GM12878 (cell line): ENCODE data around the gene CLBA1. TPM values are rescaled to one million over a fixed set of nuclear protein-coding genes. Genes with fewer than 3 reads are reported as not detected.
A peak's percentile ranks its signal among the peaks of the same experiment; 100 is the strongest.

Experiments used
- ATAC-seq: fragments of 200-7000 bp; cut with Tn5 transposase; 3 replicates; pipeline ENCODE4 v1.9.1; 2020; ENCODE audit warnings: mild to moderate bottlenecking, moderate library complexity
- BruUV-seq: library from RNA; stranded (reverse); fragments of 400-500 nt; replicated peaks from 2 replicates; lab custom pipeline; 2021; lab: Mats Ljungman, UMichigan
- CTCF ChIA-PET: fragments of 300-600 bp; sonication (Branson Sonifier 250); formaldehyde crosslinking; extraction: SDS; loops from one replicate; lab custom pipeline; 2021; ENCODE audit warnings: inconsistent platforms; lab: Yijun Ruan, JAX
- POLR2A ChIA-PET: fragments of 350-600 bp; formaldehyde crosslinking; extraction: SDS; loops from one replicate; lab custom pipeline; 2021; ENCODE audit warnings: inconsistent platforms; lab: Charles Lee
- RAD21 ChIA-PET: fragments of 300-600 bp; sonication (Branson Sonifier 250); formaldehyde crosslinking; loops from one replicate; lab custom pipeline; 2023; ENCODE audit warnings: antibody characterized with exemption; ENCODE audit not compliant: unreplicated experiment; lab: Charles Lee
- SMC1A ChIA-PET: fragments of 300-600 bp; sonication (Branson Sonifier 250); formaldehyde crosslinking; loops from one replicate; lab custom pipeline; 2023; ENCODE audit not compliant: unreplicated experiment, uncharacterized antibody; lab: Charles Lee
- DNase-seq: peaks from one replicate; pipeline ENCODE4 v3.0.0-alpha.2; 2011; ENCODE audit warnings: low read depth, low spot score
- FAIRE-seq: peaks from 3 replicates; lab custom pipeline; 2011; peaks lifted over from hg19 to GRCh38; lab: Jason Lieb, UNC
- H2AFZ ChIP-seq: 2 replicates; pipeline ENCODE4 v1.6.0; 2011; ENCODE audit warnings: low read depth, low read length, control low read depth; ENCODE audit not compliant: control insufficient read depth
- H3K27ac ChIP-seq: 2 replicates; pipeline ENCODE4 v1.5.1; 2011; ENCODE audit warnings: control low read depth; ENCODE audit not compliant: control insufficient read depth, insufficient read depth
- H3K27me3 ChIP-seq, 2 experiments: replicated peaks in 1 of 2; 2 replicates each; pipeline versions ENCODE4 v1.6.0 to v1.6.1; 2011; ENCODE audit warnings: low read length in 1 of 2; ENCODE audit not compliant: control insufficient read depth in 2 of 2, insufficient read depth in 2 of 2
- H3K36me3 ChIP-seq, 2 experiments: 2 replicates each; pipeline ENCODE4 v1.5.1; 2011; ENCODE audit warnings: low read length in 1 of 2; ENCODE audit not compliant: control insufficient read depth in 2 of 2, insufficient read depth in 2 of 2
- H3K4me1 ChIP-seq: 2 replicates; pipeline ENCODE4 v1.6.1; 2011; ENCODE audit warnings: mild to moderate bottlenecking, low read length, moderate library complexity, mixed read lengths; ENCODE audit not compliant: control insufficient read depth, insufficient read depth
- H3K4me2 ChIP-seq: 2 replicates; pipeline ENCODE4 v1.6.0; 2011; ENCODE audit warnings: control low read depth; ENCODE audit not compliant: control insufficient read depth, insufficient read depth
- H3K4me3 ChIP-seq: fragments of 200-600 bp; sonication (generic); 2 replicates; pipeline ENCODE4 v1.5.1; 2016
- H3K79me2 ChIP-seq: 2 replicates; pipeline ENCODE4 v1.6.0; 2011; ENCODE audit warnings: low read length; ENCODE audit not compliant: control insufficient read depth, insufficient read depth
- H3K9ac ChIP-seq: 2 replicates; pipeline ENCODE4 v1.8.0; 2011; ENCODE audit warnings: low read length, control low read depth, mixed read lengths; ENCODE audit not compliant: control insufficient read depth, insufficient read depth
- H3K9me3 ChIP-seq: replicated peaks from 3 replicates; pipeline ENCODE4 v1.5.1; 2011; ENCODE audit warnings: mild to moderate bottlenecking, low read length; ENCODE audit not compliant: control insufficient read depth, insufficient read depth
- H4K20me1 ChIP-seq: 2 replicates; pipeline ENCODE4 v1.6.0; 2011; ENCODE audit not compliant: control insufficient read depth, insufficient read depth
- ATF7 ChIP-seq: fragments of 450-650 bp; IDR thresholded peaks from 2 replicates; pipeline ENCODE4 v1.6.1; 2016; ENCODE audit warnings: low read depth, mild to moderate bottlenecking
- DPF2 ChIP-seq: fragments of 450-650 bp; IDR thresholded peaks from 2 replicates; pipeline ENCODE4 v1.6.1; 2017; ENCODE audit warnings: mild to moderate bottlenecking
- EED ChIP-seq: sonication (generic); IDR thresholded peaks from 2 replicates; pipeline ENCODE4 v1.6.1; 2016; ENCODE audit warnings: antibody characterized with exemption, low read depth
- EGR1 ChIP-seq, 2 experiments: IDR thresholded peaks; 1 replicate in 1 of 2; 2 replicates in 1 of 2; pipeline ENCODE4 v1.6.1; 2011 to 2012; ENCODE audit warnings: low read depth in 2 of 2, low read length in 2 of 2, borderline replicate concordance in 1 of 2, mild to moderate bottlenecking in 1 of 2, moderate library complexity in 1 of 2
- ELK1 ChIP-seq: IDR thresholded peaks from 2 replicates; pipeline ENCODE4 v1.6.1; 2012; ENCODE audit warnings: low read depth, low read length, improper control_type of control experiment
- MTA3 ChIP-seq: IDR thresholded peaks from 2 replicates; pipeline ENCODE4 v1.6.1; 2012; ENCODE audit warnings: low read length, inconsistent platforms, borderline replicate concordance
- MXI1 ChIP-seq: fragments of 150-350 bp; IDR thresholded peaks from 2 replicates; pipeline ENCODE4 v1.6.1; 2011; ENCODE audit warnings: low read depth, mild to moderate bottlenecking, inconsistent platforms, low read length, improper control_type of control experiment
- PML ChIP-seq: IDR thresholded peaks from 2 replicates; pipeline ENCODE4 v1.6.1; 2012; ENCODE audit warnings: low read length, inconsistent platforms
- POLR2A ChIP-seq: IDR thresholded peaks from 2 replicates; pipeline ENCODE4 v1.6.1; 2011; ENCODE audit warnings: low read depth, mild to moderate bottlenecking, low read length
- RFX5 ChIP-seq: IDR thresholded peaks from 2 replicates; pipeline ENCODE4 v1.6.1; 2011; ENCODE audit warnings: low read depth, low read length, improper control_type of control experiment
- RUNX3 ChIP-seq: IDR thresholded peaks from 2 replicates; pipeline ENCODE4 v1.6.1; 2012; ENCODE audit warnings: low read length, inconsistent platforms
- WGBS: methylation state at CpG from one replicate; pipeline ENCODE4 v1.1.6; 2016; ENCODE audit warnings: low lambda C conversion rate; ENCODE audit not compliant: insufficient replicate concordance, insufficient coverage; ENCODE audit errors: missing lambda C conversion rate; 5-methylcytosine and 5-hydroxymethylcytosine counted together
- in situ Hi-C: fragments of 300-500 bp; cut with MboI; formaldehyde crosslinking; loops from 9 replicates; pipeline ENCODE4 v1.14.3; 2018; ENCODE audit warnings: mixed read lengths
- intact Hi-C: fragments of 100-400 bp; cut with micrococcal nuclease; formaldehyde crosslinking; loops from one replicate; pipeline ENCODE4 v1.14.2; 2022; ENCODE audit not compliant: unreplicated experiment
- polyA plus RNA-seq, 11 experiments: library from polyadenylated mRNA; depleted of rRNA in 4 of 11; unstranded in 6 of 11; stranded (reverse) in 5 of 11; fragments of >200 nt; fragmentation: Nextera tagmentation in 4 of 11; fragmentation: Illumina TruSeq in 1 of 11; extraction: Ambion mirVana in 4 of 11; extraction: Trizol in 1 of 11; gene quantifications; 1 replicate in 1 of 11; 2 replicates in 10 of 11; pipeline versions ENCODE4 v1.2.1 to v1.2.3, GENCODE V29; 2011 to 2016; ENCODE audit warnings: inconsistent platforms in 2 of 11, missing spikeins in 2 of 11, low read depth in 1 of 11
- total RNA-seq, 4 experiments: library from RNA; depleted of rRNA in 3 of 4; stranded (reverse); fragments of >200 nt in 3 of 4; fragmentation: Illumina TruSeq in 1 of 4; extraction: Trizol in 1 of 4; gene quantifications; 2 replicates each; pipeline versions ENCODE4 v1.2.1 to v1.2.3, GENCODE V29; 2013 to 2021
- TF ChIP-seq, protein P1 (sequence below): fragments of 450-650 bp; formaldehyde crosslinking; IDR thresholded peaks from 2 replicates; pipeline ENCODE4 v1.4.0; 2022; ENCODE audit warnings: mild to moderate bottlenecking, moderate library complexity

Gene CLBA1
- total and polyA plus RNA-seq, 10 of the 15 experiments (the other 5 are each of a cell fraction or from before 2014, with no cell fraction given): 0.07 to 1.1 (median 0.62) TPM; not detected in 1

DNA sequence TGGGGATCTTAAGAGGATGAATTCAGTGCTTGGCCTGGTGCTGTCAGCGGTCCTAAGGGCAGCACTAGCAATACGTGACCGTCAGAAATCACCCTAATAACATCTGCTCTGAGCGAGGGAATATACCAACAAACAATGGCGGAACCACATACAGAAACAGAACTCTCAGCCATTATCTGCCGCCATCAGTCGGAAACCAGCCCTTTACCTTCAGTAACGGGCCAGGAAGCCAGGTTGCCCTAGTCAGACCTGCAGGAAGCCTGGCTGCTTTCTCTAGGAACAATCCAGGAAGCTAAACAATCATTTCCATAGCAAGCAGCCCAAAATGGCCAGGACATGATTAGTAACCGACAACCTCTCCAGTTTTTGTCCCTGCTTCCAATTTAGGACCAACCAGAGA is 29.7 kb downstream of the CLBA1 start:
- TF ChIP-seq EED (no peak), RFX5 (no peak), MTA3 (no peak), MXI1 (no peak), ATF7 (no peak), DPF2 (no peak), EGR1 (IDR thresholded peaks at IDR 0.05; ENCODE audit: borderline replicate concordance in 1 of 2, low read depth in 2 of 2, low read length in 2 of 2) (no peak), POLR2A (no peak), RUNX3 (no peak), ELK1 (no peak), PML (no peak)
- TF ChIP-seq, protein P1, sequence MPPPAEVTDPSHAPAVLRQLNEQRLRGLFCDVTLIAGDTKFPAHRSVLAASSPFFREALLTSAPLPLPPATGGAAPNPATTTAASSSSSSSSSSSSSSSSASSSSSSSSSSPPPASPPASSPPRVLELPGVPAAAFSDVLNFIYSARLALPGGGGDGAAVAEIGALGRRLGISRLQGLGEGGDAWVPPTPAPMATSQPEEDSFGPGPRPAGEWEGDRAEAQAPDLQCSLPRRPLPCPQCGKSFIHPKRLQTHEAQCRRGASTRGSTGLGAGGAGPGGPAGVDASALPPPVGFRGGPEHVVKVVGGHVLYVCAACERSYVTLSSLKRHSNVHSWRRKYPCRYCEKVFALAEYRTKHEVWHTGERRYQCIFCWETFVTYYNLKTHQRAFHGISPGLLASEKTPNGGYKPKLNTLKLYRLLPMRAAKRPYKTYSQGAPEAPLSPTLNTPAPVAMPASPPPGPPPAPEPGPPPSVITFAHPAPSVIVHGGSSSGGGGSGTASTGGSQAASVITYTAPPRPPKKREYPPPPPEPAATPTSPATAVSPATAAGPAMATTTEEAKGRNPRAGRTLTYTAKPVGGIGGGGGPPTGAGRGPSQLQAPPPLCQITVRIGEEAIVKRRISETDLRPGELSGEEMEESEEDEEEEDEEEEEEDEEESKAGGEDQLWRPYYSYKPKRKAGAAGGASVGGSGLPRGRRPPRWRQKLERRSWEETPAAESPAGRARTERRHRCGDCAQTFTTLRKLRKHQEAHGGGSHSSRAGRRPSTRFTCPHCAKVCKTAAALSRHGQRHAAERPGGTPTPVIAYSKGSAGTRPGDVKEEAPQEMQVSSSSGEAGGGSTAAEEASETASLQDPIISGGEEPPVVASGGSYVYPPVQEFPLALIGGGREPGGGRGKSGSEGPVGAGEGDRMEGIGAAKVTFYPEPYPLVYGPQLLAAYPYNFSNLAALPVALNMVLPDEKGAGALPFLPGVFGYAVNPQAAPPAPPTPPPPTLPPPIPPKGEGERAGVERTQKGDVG (CRISPR knock-in tag): no peak
- DNase-seq (no peak), FAIRE-seq (no peak), ATAC-seq (no peak)
- ChIA-PET RAD21 (interaction anchor here (1.1 kb wide), 1 partner anchor 12 kb away, joined by 3 read pairs; no protein-coding TSS in a partner anchor), POLR2A (interaction anchor here (4.3 kb wide), 1 partner anchor 11 kb away, joined by 14 read pairs; no protein-coding TSS in a partner anchor), SMC1A (interaction anchor here (0.7 to 3.3 kb wide), 5 partner anchors 11 to 29 kb away, joined by 3 to 11 read pairs (median 3); no protein-coding TSS in a partner anchor), CTCF (interaction anchor here (1.6 to 3.5 kb wide), 3 partner anchors 12 to 40 kb away, joined by 6 to 15 read pairs (median 7); no protein-coding TSS in a partner anchor)
- Histone ChIP-seq H3K4me2 (peak overlapping the region; percentile 75), H3K9ac (peak overlapping the region; percentile 32), H3K36me3 (peaks cover 22 to 27% of the 10 kb centered on the region in 2 experiments), H3K79me2 (peaks cover 98% of the 10 kb centered on the region), H3K4me3 (peak overlapping the region; percentile 60; the same call in 1 of the 2 replicates), H4K20me1 (no peaks in the 10 kb centered on the region; the same call in none of the 2 replicates), H2AFZ (peak overlapping the region; percentile 7; the same call in 1 of the 2 replicates), H3K9me3 (no peaks in the 10 kb centered on the region), H3K27me3 (no peaks in the 10 kb centered on the region), H3K27ac (peak overlapping the region; percentile 38), H3K4me1 (peaks cover 24% of the 10 kb centered on the region)
- intact Hi-C loops (no loop called here), in situ Hi-C loops (no loop called here)
- no TSS peak for BruUV-seq
- WGBS: 22% methylated on average over 9 of the region's 9 CpGs
